Heart left ventricle (tissue), 16 donors: ENCODE measurements around the gene CUTA. TPM values are rescaled to one million over a fixed set of nuclear protein-coding genes. Genes with fewer than 3 reads are reported as not detected.
"Not testable (repeated sequence)": the region's sequence is repeated elsewhere in the genome, so short reads cannot be mapped to it uniquely, and the experiment has no call there.

Experiments used
- ATAC-seq, 4 donors: fragments of 200-7000 bp; cut with Tn5 transposase; one replicate each; pipeline ENCODE4 v1.9.1; 2020 to 2022; ENCODE audit warnings: moderate library complexity in 4 of 4, mild to moderate bottlenecking in 3 of 4, moderate number of reproducible peaks in 1 of 4
- DNase-seq, 5 donors: peaks; one replicate each; pipeline ENCODE4 v3.0.0-alpha.2; 2020
- H3K27ac ChIP-seq, 12 donors: fragments of 200-600 bp; sonication (generic) in 4 of 12; one replicate each; pipeline versions ENCODE4 v1.5.0 to v1.8.0; 2016 to 2022; ENCODE audit warnings: mild to moderate bottlenecking in 2 of 12
- H3K27me3 ChIP-seq, 9 donors: fragments of 200-600 bp; sonication (generic) in 2 of 9; one replicate each; pipeline versions ENCODE4 v1.5.1 to v1.8.0; 2016 to 2022; ENCODE audit warnings: mild to moderate bottlenecking in 3 of 9
- H3K36me3 ChIP-seq, 9 donors: fragments of 200-600 bp; sonication (generic) in 2 of 9; one replicate each; pipeline versions ENCODE4 v1.5.0 to v1.8.0; 2018 to 2022; ENCODE audit warnings: mild to moderate bottlenecking in 2 of 9
- H3K4me1 ChIP-seq, 12 donors: fragments of 200-600 bp; sonication (generic) in 4 of 12; one replicate each; pipeline versions ENCODE4 v1.5.0 to v1.8.0; 2016 to 2022; ENCODE audit warnings: mild to moderate bottlenecking in 3 of 12
- H3K4me3 ChIP-seq, 12 donors: fragments of 200-600 bp; sonication (generic) in 4 of 12; one replicate each; pipeline versions ENCODE4 v1.5.0 to v1.8.0; 2017 to 2022; ENCODE audit warnings: mild to moderate bottlenecking in 9 of 12, moderate library complexity in 4 of 12
- H3K9me3 ChIP-seq, 12 donors: fragments of 200-600 bp; sonication (generic) in 4 of 12; one replicate each; pipeline versions ENCODE4 v1.5.0 to v1.8.0; 2016 to 2022; ENCODE audit warnings: mild to moderate bottlenecking in 1 of 12
- CTCF ChIP-seq, 12 donors: fragments of 200-600 bp; sonication (generic) in 4 of 12; IDR thresholded peaks; one replicate each; pipeline versions ENCODE4 v1.5.0 to v1.8.0; 2018 to 2022; ENCODE audit warnings: antibody characterized with exemption in 12 of 12, mild to moderate bottlenecking in 5 of 12
- POLR2A ChIP-seq, 2 donors: fragments of 450-650 bp; IDR thresholded peaks; one replicate each; pipeline ENCODE4 v1.6.1; 2017; ENCODE audit warnings: antibody characterized with exemption in 2 of 2, mild to moderate bottlenecking in 2 of 2, moderate library complexity in 2 of 2
- WGBS, 4 donors: extraction: QIAGEN DNeasy Blood & Tissue Kit in 2 of 4; methylation state at CpG; one replicate each; pipeline versions ENCODE4 v1.1.5 to v1.1.7; 2013 to 2018; 5-methylcytosine and 5-hydroxymethylcytosine counted together
- intact Hi-C, 10 donors: fragments of 100-400 bp; cut with DNase I; formaldehyde crosslinking; loops; one replicate each; pipeline versions ENCODE4 v1.11.1 to v1.14.2; 2022
- polyA plus RNA-seq, 2 donors: library from polyadenylated mRNA; stranded (reverse); fragments of 200-250 nt; gene quantifications; one replicate each; pipeline ENCODE4 v1.2.3, GENCODE V29; 2013
- total RNA-seq, 9 donors: library from RNA; depleted of rRNA in 2 of 9; stranded (reverse); fragments of >200 nt in 2 of 9; fragmentation: NEBNext Ultra II Directional in 3 of 9; extraction: Animal tissue kit (Norgen Biotek cat#: 25700) in 3 of 9; gene quantifications; one replicate each; pipeline versions ENCODE4 v1.1.0 to v1.2.4, GENCODE V29; 2016 to 2023
- donor health status: ischemic (EF 13 %, LVEDD 7.1; RV severe dilation, severe dysfunction).
- donor health status: healthy with polysubstance abuse.
- donor health status: DM: no; HTN: yes; CAD: no.
- donor health status: DM: no; HTN: no; CAD: no.
- donor health status: ischemic (EF 25% LVEDD 6.9; RV normal size, moderate dysfunction).
- donor health status: ischemic (EF 25% LVEDD 5.7; RV mildly dilated, moderate dysfunction).
- donor health status: healthy.
- donor health status: DM: yes; HTN: yes; CAD: no.
- donor health status: ischemic (EF 35%, LVEDD 5.7; RV mildly dilated, moderate dysfunction).
- donor health status: nonischemic (EF 11% LVEDD 7.7; RV severe dilation, severe dysfunction).
- donor health status: DM: yes; HTN: yes; CAD: no.
- donor health status: PGD.
- donor health status: ischemic (EF 29% LVEDD 5.4; RV normal size, mild dysfunction).
- donor health status: nonischemic (EF 23%, LVEDD 6.1; RV moderate dilation, normal function).

The CUTA gene
- total and polyA plus RNA-seq, 11 donors = 99.3 to 142 (median 128) TPM

DNA sequence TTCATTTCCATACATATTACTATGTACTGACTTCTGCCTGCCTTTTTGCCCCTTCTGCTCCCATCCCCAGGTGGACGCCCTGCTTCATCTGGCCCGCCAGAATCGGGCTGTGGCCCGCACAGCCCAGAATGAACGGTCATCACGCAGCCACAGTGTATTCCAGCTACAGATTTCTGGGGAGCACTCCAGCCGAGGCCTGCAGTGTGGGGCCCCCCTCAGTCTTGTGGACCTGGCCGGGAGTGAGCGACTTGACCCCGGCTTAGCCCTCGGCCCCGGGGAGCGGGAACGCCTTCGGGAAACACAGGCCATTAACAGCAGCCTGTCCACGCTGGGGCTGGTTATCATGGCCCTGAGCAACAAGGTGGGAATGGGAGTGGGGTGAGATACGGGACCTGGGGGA is 11.8 kb downstream of the CUTA start:
- no peak for TF ChIP-seq POLR2A (IDR thresholded peaks at IDR 0.05)
- TF ChIP-seq CTCF (IDR thresholded peaks at IDR 0.05) = no peak
- no peak for DNase-seq
- ATAC-seq = no peak
- no peaks in the 10 kb centered on the region for H3K9me3 ChIP-seq
- no peak overlapping the region for H3K4me3 ChIP-seq
- WGBS, 4 donors = 90 to 97% (median 96%) methylated on average over 15 to 17 of the region's 17 CpGs
- H3K4me1 ChIP-seq = peaks cover 0 to 7% (median 0%) of the 10 kb centered on the region in 12 donors
- H3K27me3 ChIP-seq = no peaks in the 10 kb centered on the region
- H3K36me3 ChIP-seq = peaks cover 0 to 18% (median 0%) of the 10 kb centered on the region in 9 donors
- intact Hi-C loops = no loop called here
- H3K27ac ChIP-seq = no peak overlapping the region

DNA sequence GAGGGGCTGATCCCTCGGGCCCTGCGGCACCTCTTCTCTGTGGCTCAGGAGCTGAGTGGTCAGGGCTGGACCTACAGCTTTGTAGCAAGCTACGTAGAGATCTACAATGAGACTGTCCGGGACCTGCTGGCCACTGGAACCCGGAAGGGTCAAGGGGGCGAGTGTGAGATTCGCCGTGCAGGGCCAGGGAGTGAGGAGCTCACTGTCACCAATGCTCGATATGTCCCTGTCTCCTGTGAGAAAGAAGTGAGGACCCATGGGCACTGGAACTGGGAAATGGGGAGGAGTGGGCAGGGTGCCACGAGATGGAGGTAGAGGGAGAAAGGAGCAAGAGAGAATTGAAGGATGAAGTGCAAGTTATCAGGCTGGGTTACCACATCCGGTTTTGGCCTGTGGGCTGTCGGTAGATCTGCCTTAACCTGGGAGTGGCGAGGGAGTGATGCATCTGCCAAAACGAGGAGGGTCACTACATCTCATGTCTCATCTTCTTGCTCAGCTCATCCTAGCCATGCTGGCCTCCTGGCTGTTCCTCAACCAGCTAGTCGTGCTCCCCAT is 12.4 kb downstream of the CUTA start:
- Histone ChIP-seq H3K27me3 (no peaks in the 10 kb centered on the region), H3K9me3 (no peaks in the 10 kb centered on the region), H3K36me3 (peaks cover 0 to 18% (median 0%) of the 10 kb centered on the region in 9 donors), H3K27ac (no peak overlapping the region), H3K4me3 (no peak overlapping the region), H3K4me1 (peaks cover 0 to 7% (median 0%) of the 10 kb centered on the region in 12 donors)
- TF ChIP-seq CTCF (IDR thresholded peaks at IDR 0.05) = no peak
- no peak for TF ChIP-seq POLR2A (IDR thresholded peaks at IDR 0.05)
- ATAC-seq (no peak), DNase-seq (no peak)
- 92 to 93% (median 92%) methylated on average over 14 to 15 of the region's 15 CpGs for WGBS, 4 donors
- intact Hi-C loops = no loop called here

- TF ChIP-seq CTCF (IDR thresholded peaks at IDR 0.05) (no peak), POLR2A (IDR thresholded peaks at IDR 0.05) (no peak)
- ATAC-seq (no peak), DNase-seq (no peak)
- Histone ChIP-seq H3K4me1 (peaks cover 0 to 6% (median 0%) of the 10 kb centered on the region in 12 donors), H3K27ac (no peak overlapping the region), H3K27me3 (no peaks in the 10 kb centered on the region), H3K4me3 (no peak overlapping the region), H3K9me3 (no peaks in the 10 kb centered on the region), H3K36me3 (peaks cover 0 to 18% (median 0%) of the 10 kb centered on the region in 9 donors)
- 92 to 97% (median 93%) methylated on average over 17 of the region's 17 CpGs for WGBS, 4 donors
- intact Hi-C loops = no loop called here
Observed at GRCh38 chr6:33404884-33405283, 13.0 kb downstream of the CUTA start.

GRCh38 chr6:33399881-33400280 is 18.0 kb downstream of the CUTA start:
- H3K9me3 ChIP-seq, H3K27me3 ChIP-seq, DNase-seq, intact Hi-C loops, ATAC-seq, H3K4me3 ChIP-seq, H3K4me1 ChIP-seq, H3K36me3 ChIP-seq, H3K27ac ChIP-seq: not testable (repeated sequence)
- WGBS, 4 donors = 94 to 97% (median 96%) methylated on average over 6 of the region's 6 CpGs

DNA sequence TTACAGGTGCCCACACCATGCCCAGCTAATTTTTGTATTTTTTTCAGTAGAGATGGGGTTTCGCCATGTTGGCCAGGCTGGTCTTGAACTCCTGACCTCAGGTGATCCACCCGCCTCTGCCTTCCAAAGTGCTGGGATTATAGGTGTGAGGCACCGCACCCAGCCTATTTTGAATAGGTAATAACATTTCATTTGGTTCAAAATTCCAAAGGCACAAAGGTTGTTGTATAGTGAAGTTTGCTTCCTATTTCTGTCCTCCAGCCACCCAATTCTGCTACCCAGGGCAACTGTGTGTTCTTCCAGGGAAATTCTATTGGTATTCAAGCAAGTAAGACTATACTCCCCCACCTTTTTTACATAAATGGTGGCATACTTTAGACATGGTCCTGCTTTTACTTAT is 19.3 kb downstream of the CUTA start:
- WGBS, 4 donors = 93 to 98% (median 95%) methylated on average over 3 of the region's 3 CpGs
- H3K4me1 ChIP-seq, H3K9me3 ChIP-seq, H3K27me3 ChIP-seq, H3K36me3 ChIP-seq, H3K27ac ChIP-seq, H3K4me3 ChIP-seq, ATAC-seq, intact Hi-C loops, DNase-seq: not testable (repeated sequence)
